H1 (cell line): ENCODE data around the gene CD81. TPM values are rescaled to one million over a fixed set of nuclear protein-coding genes. Genes with fewer than 3 reads are reported as not detected.

ENCODE experiments used
- CTCF ChIA-PET: fragments of 300-600 bp; sonication (Branson Sonifier 250); formaldehyde crosslinking; loops from one replicate; lab custom pipeline; 2021; ENCODE audit not compliant: partially characterized antibody; lab: Charles Lee
- POLR2A ChIA-PET: fragments of 300-600 bp; sonication (Branson Sonifier 250); formaldehyde crosslinking; loops from one replicate; lab custom pipeline; 2021; ENCODE audit warnings: inconsistent platforms; ENCODE audit not compliant: partially characterized antibody; lab: Charles Lee
- DNase-seq, 2 experiments: peaks; one replicate each; pipeline versions ENCODE4 v3.0.0 to v3.0.0-alpha.2; 2010 to 2022; ENCODE audit warnings: low spot score in 2 of 2, low read depth in 1 of 2, mixed read lengths in 1 of 2
- FAIRE-seq: peaks from 2 replicates; lab custom pipeline; 2011; peaks lifted over from hg19 to GRCh38; lab: Jason Lieb, UNC
- H2AFZ ChIP-seq: 2 replicates; pipeline ENCODE4 v1.8.1; 2012; ENCODE audit warnings: low read length, inconsistent platforms
- H2AK5ac ChIP-seq: 2 replicates; pipeline ENCODE4 v1.6.1; 2013; ENCODE audit warnings: low read depth, low read length
- H2BK120ac ChIP-seq: replicated peaks from 2 replicates; pipeline ENCODE3; 2013; ENCODE audit warnings: low read depth, low read length, inconsistent platforms
- H2BK12ac ChIP-seq: 2 replicates; pipeline ENCODE4 v1.6.1; 2013; ENCODE audit warnings: low read depth, low read length
- H2BK15ac ChIP-seq: 2 replicates; pipeline ENCODE4 v1.6.1; 2013; ENCODE audit warnings: low read length
- H2BK20ac ChIP-seq: 2 replicates; pipeline ENCODE4 v1.6.1; 2013; ENCODE audit warnings: low read length
- H2BK5ac ChIP-seq: 2 replicates; pipeline ENCODE4 v1.6.1; 2013; ENCODE audit warnings: low read depth, low read length
- H3K14ac ChIP-seq: 2 replicates; pipeline ENCODE4 v1.6.1; 2013; ENCODE audit warnings: inconsistent platforms; ENCODE audit not compliant: insufficient read length
- H3K18ac ChIP-seq: 2 replicates; pipeline ENCODE4 v1.6.1; 2013; ENCODE audit warnings: low read length; ENCODE audit errors: extremely low read depth
- H3K23ac ChIP-seq: 2 replicates; pipeline ENCODE4 v1.6.1; 2013; ENCODE audit warnings: inconsistent platforms; ENCODE audit not compliant: insufficient read length
- H3K23me2 ChIP-seq: 2 replicates; pipeline ENCODE4 v1.6.1; 2013; ENCODE audit warnings: low read depth, low read length
- H3K27ac ChIP-seq: 2 replicates; pipeline ENCODE4 v1.6.1; 2011; ENCODE audit warnings: low read depth, low read length, inconsistent platforms
- H3K27me3 ChIP-seq, 4 experiments: replicated peaks in 1 of 4; 1 replicate in 1 of 4; 2 replicates in 3 of 4; pipeline versions ENCODE4 v1.6.1 to v1.8.1; 2011 to 2013; ENCODE audit warnings: low read length in 3 of 4, mild to moderate bottlenecking in 3 of 4, inconsistent platforms in 2 of 4, mixed read lengths in 2 of 4, moderate library complexity in 1 of 4; ENCODE audit not compliant: control insufficient read depth in 3 of 4, insufficient read depth in 3 of 4; ENCODE audit errors: extremely low read depth in 1 of 4
- H3K36me3 ChIP-seq, 4 experiments: 2 replicates each; pipeline versions ENCODE4 v1.6.1 to v1.8.1; 2011 to 2013; ENCODE audit warnings: mild to moderate bottlenecking in 4 of 4, low read length in 3 of 4, moderate library complexity in 2 of 4, control low read depth in 1 of 4, inconsistent platforms in 1 of 4; ENCODE audit not compliant: insufficient read depth in 4 of 4, control insufficient read depth in 2 of 4
- H3K4ac ChIP-seq: replicated peaks from 2 replicates; pipeline ENCODE3; 2013; ENCODE audit warnings: low read length, low read depth, mixed read lengths, inconsistent platforms; ENCODE audit not compliant: insufficient read length
- H3K4me1 ChIP-seq, 4 experiments: replicated peaks in 1 of 4; 1 replicate in 1 of 4; 2 replicates in 3 of 4; pipeline versions ENCODE4 v1.6.1 to v1.8.1; 2011 to 2013; ENCODE audit warnings: low read length in 3 of 4, inconsistent platforms in 2 of 4, mixed read lengths in 1 of 4; ENCODE audit not compliant: insufficient read depth in 4 of 4, control insufficient read depth in 3 of 4
- H3K4me2 ChIP-seq, 2 experiments: 2 replicates each; pipeline versions ENCODE4 v1.6.1 to v1.8.1; 2011 to 2013; ENCODE audit warnings: low read depth in 2 of 2, low read length in 2 of 2, control low read depth in 1 of 2, inconsistent platforms in 1 of 2, mild to moderate bottlenecking in 1 of 2; ENCODE audit not compliant: insufficient read depth in 1 of 2
- H3K4me3 ChIP-seq, 4 experiments: fragments of 200-600, 300-600 bp in 1 of 4; sonication (generic), shearing (Covaris generic), sonication (Bioruptor Twin) in 1 of 4; 2 replicates each; pipeline versions ENCODE4 v1.5.1 to v1.8.1; 2011 to 2016; ENCODE audit warnings: low read length in 4 of 4, low read depth in 3 of 4, control low read depth in 2 of 4, inconsistent platforms in 2 of 4, mild to moderate bottlenecking in 2 of 4, mixed read lengths in 1 of 4, moderate library complexity in 1 of 4; ENCODE audit not compliant: insufficient read depth in 2 of 4; ENCODE audit errors: extremely low read depth in 1 of 4
- H3K56ac ChIP-seq: replicated peaks from 2 replicates; pipeline ENCODE3; 2013; ENCODE audit warnings: low read depth, mild to moderate bottlenecking, mixed read lengths, low read length, inconsistent platforms; ENCODE audit not compliant: insufficient read length
- H3K79me1 ChIP-seq: 2 replicates; pipeline ENCODE4 v1.6.1; 2013; ENCODE audit warnings: low read depth, low read length, control low read depth
- H3K79me2 ChIP-seq, 2 experiments: 2 replicates each; pipeline versions ENCODE4 v1.6.1 to v1.8.1; 2012 to 2013; ENCODE audit warnings: low read length in 2 of 2, mild to moderate bottlenecking in 2 of 2, inconsistent platforms in 1 of 2; ENCODE audit not compliant: insufficient read depth in 2 of 2, control insufficient read depth in 1 of 2
- H3K9ac ChIP-seq, 4 experiments: replicated peaks in 1 of 4; 1 replicate in 1 of 4; 2 replicates in 3 of 4; pipeline versions ENCODE4 v1.6.1 to v1.8.1; 2011 to 2013; ENCODE audit warnings: low read depth in 3 of 4, low read length in 3 of 4, control low read depth in 2 of 4, mild to moderate bottlenecking in 2 of 4, moderate library complexity in 2 of 4, inconsistent platforms in 1 of 4; ENCODE audit errors: extremely low read depth in 1 of 4
- H3K9me3 ChIP-seq, 2 experiments: 2 replicates each; pipeline versions ENCODE4 v1.6.1 to v1.8.1; 2012 to 2013; ENCODE audit warnings: mild to moderate bottlenecking in 2 of 2, moderate library complexity in 2 of 2, control low read depth in 1 of 2, inconsistent platforms in 1 of 2, low read depth in 1 of 2, low read length in 1 of 2, mixed read lengths in 1 of 2; ENCODE audit not compliant: insufficient read depth in 2 of 2
- H4K20me1 ChIP-seq, 2 experiments: replicated peaks in 1 of 2; 2 replicates each; pipeline versions ENCODE3 to v1.8.1; 2011 to 2013; ENCODE audit warnings: inconsistent platforms in 2 of 2, low read length in 2 of 2, mild to moderate bottlenecking in 1 of 2; ENCODE audit not compliant: insufficient read depth in 2 of 2, control insufficient read depth in 1 of 2
- H4K5ac ChIP-seq: 2 replicates; pipeline ENCODE4 v1.6.1; 2013; ENCODE audit warnings: low read length, low read depth, mixed read lengths, inconsistent platforms; ENCODE audit not compliant: insufficient read length
- H4K8ac ChIP-seq: 2 replicates; pipeline ENCODE4 v1.8.0; 2013; ENCODE audit warnings: mild to moderate bottlenecking, moderate library complexity, low read length, inconsistent platforms; ENCODE audit not compliant: insufficient read depth; ENCODE audit errors: extremely low read depth
- H4K91ac ChIP-seq: replicated peaks from 2 replicates; pipeline ENCODE3; 2013; ENCODE audit warnings: low read length, mixed read lengths, inconsistent platforms; ENCODE audit not compliant: insufficient read length
- HDAC2 ChIP-seq, 2 experiments: fragments of 300-600 bp in 1 of 2; sonication (generic) in 1 of 2; IDR thresholded peaks; 2 replicates each; pipeline ENCODE4 v1.6.1; 2011 to 2012; ENCODE audit warnings: low read depth in 2 of 2, low read length in 2 of 2, mild to moderate bottlenecking in 2 of 2, moderate library complexity in 2 of 2, borderline replicate concordance in 1 of 2, inconsistent platforms in 1 of 2
- WGBS, 2 experiments: shearing (Covaris generic) in 1 of 2; methylation state at CpG; one replicate each; pipeline versions ENCODE4 v1.1.6 to v1.1.7; 2013 to 2015; ENCODE audit warnings: low lambda C conversion rate in 2 of 2, mixed read lengths in 2 of 2, inconsistent platforms in 1 of 2, low coverage in 1 of 2, missing lambda C conversion rate in 1 of 2; ENCODE audit not compliant: insufficient replicate concordance in 2 of 2, insufficient coverage in 1 of 2, insufficient read length in 1 of 2; ENCODE audit errors: extremely low coverage in 1 of 2, missing lambda C conversion rate in 1 of 2; 5-methylcytosine and 5-hydroxymethylcytosine counted together
- polyA plus RNA-seq, 7 experiments: library from polyadenylated mRNA; depleted of rRNA in 3 of 7; stranded (reverse) in 5 of 7; unstranded in 2 of 7; fragments of >200 nt in 5 of 7; fragments of 200-250 nt in 2 of 7; gene quantifications; 1 replicate in 5 of 7; 2 replicates in 1 of 7; 4 replicates in 1 of 7; pipeline versions ENCODE4 v1.2.1 to v1.2.3, GENCODE V29; 2011 to 2013; ENCODE audit warnings: missing spikeins in 2 of 7, mixed read lengths in 2 of 7
- total RNA-seq: library from RNA; stranded (reverse); fragmentation: NEBNext Ultra II Directional; extraction: Animal tissue kit (Norgen Biotek cat#: 25700); gene quantifications from 2 replicates; pipeline ENCODE4 v1.2.1, GENCODE V29; 2021

CD81 gene
- total and polyA plus RNA-seq, 2 of the 8 experiments (the other 6 are each of a cell fraction or from before 2014, with no cell fraction given), result 238 to 309 TPM

- Histone ChIP-seq H3K27me3 (peaks cover 27 to 56% (median 43%) of the 10 kb centered on the region in 4 experiments), H3K9me3 (no peaks in the 10 kb centered on the region), H4K5ac (no peak overlapping the region), H4K8ac (no peak overlapping the region), H2BK5ac (no peak overlapping the region), H3K56ac (no peak overlapping the region), H3K4ac (no peak overlapping the region), H3K14ac (no peak overlapping the region), H2BK120ac (no peak overlapping the region), H2BK12ac (no peak overlapping the region), H4K20me1 (peaks cover 2 to 3% of the 10 kb centered on the region in 2 experiments), H3K36me3 (no peaks in the 10 kb centered on the region), H3K23me2 (peaks cover 7% of the 10 kb centered on the region; the same call in 1 of the 2 replicates), H3K4me2 (no peak overlapping the region), H3K4me1 (peaks cover 0 to 3% (median 3%) of the 10 kb centered on the region in 4 experiments; a peak in 2 of 7 replicates), H3K4me3 (no peak overlapping the region), H3K27ac (no peak overlapping the region), H3K79me1 (no peaks in the 10 kb centered on the region), H2AFZ (no peak overlapping the region), H3K23ac (no peak overlapping the region), H4K91ac (no peak overlapping the region), H3K9ac (no peak overlapping the region), H2BK20ac (no peak overlapping the region), H2BK15ac (no peak overlapping the region), H3K18ac (no peak overlapping the region), H3K79me2 (no peaks in the 10 kb centered on the region), H2AK5ac (no peak overlapping the region)
- DNase-seq, result no peak
- ChIA-PET POLR2A (no interaction called here), CTCF (interaction anchor here (1.3 to 3.9 kb wide), 6 partner anchors 15 to 449 kb away, joined by 4 to 33 read pairs (median 5); no protein-coding TSS in a partner anchor)
- no peak for FAIRE-seq
- WGBS, 2 experiments, result 89% methylated on average over 2 of the region's 2 CpGs; no CpG with 5 or more reads in 1 of the 2 experiments
- no peak for TF ChIP-seq HDAC2 (IDR thresholded peaks at IDR 0.05; ENCODE audit: borderline replicate concordance in 1 of 2, low read depth in 2 of 2, low read length in 2 of 2)
These were observed 65.5 kb downstream of the CD81 start for GRCh38 chr11:2442589-2442988.
